Measurements from ENCODE around the gene KCNMA1.

DNA sequence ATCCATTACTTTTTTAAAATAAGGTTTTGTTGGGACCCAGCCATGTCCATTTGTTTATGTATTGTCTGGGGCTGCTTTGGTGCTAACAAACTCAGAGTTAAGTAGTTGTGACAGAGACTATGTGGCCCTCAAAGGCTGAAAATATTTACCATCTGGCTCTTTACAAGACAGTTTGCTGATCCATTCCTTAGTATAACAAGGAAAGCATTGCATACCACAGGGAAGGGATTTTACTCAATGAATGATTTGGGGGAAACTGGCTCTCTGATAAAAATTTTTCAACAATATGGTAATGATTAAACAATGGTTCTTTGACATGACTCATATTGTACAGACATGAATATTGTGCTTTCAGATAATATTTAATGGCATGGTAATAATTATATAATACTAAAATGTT is 738.1 kb downstream of the KCNMA1 start:
- TF ChIP-seq, protein P1, sequence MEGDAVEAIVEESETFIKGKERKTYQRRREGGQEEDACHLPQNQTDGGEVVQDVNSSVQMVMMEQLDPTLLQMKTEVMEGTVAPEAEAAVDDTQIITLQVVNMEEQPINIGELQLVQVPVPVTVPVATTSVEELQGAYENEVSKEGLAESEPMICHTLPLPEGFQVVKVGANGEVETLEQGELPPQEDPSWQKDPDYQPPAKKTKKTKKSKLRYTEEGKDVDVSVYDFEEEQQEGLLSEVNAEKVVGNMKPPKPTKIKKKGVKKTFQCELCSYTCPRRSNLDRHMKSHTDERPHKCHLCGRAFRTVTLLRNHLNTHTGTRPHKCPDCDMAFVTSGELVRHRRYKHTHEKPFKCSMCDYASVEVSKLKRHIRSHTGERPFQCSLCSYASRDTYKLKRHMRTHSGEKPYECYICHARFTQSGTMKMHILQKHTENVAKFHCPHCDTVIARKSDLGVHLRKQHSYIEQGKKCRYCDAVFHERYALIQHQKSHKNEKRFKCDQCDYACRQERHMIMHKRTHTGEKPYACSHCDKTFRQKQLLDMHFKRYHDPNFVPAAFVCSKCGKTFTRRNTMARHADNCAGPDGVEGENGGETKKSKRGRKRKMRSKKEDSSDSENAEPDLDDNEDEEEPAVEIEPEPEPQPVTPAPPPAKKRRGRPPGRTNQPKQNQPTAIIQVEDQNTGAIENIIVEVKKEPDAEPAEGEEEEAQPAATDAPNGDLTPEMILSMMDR (IDR thresholded peaks at IDR 0.05): no peak
- TF ChIP-seq EP300 (IDR thresholded peaks at IDR 0.05): no peak
